Mesendoderm (in vitro differentiated cells): ENCODE results near the gene NRXN3.
A peak's percentile ranks its signal among the peaks of the same experiment; 100 is the strongest.

Experiments
- DNase-seq: peaks from one replicate; pipeline ENCODE4 v3.0.0; 2013
- H2AK5ac ChIP-seq: 2 replicates; pipeline ENCODE4 v1.6.1; 2013; ENCODE audit warnings: low read length, inconsistent platforms
- H2BK120ac ChIP-seq: 2 replicates; pipeline ENCODE4 v1.6.1; 2013; ENCODE audit warnings: low read depth, mild to moderate bottlenecking, low read length, moderate library complexity, mixed read lengths
- H2BK15ac ChIP-seq: replicated peaks from 2 replicates; pipeline ENCODE4 v1.6.1; 2013; ENCODE audit warnings: low read depth, mild to moderate bottlenecking, moderate library complexity
- H2BK5ac ChIP-seq: 2 replicates; pipeline ENCODE4 v1.6.1; 2013; ENCODE audit warnings: low read length, inconsistent platforms
- H3K18ac ChIP-seq: 2 replicates; pipeline ENCODE4 v1.6.1; 2013; ENCODE audit warnings: mild to moderate bottlenecking, low read length, mixed read lengths
- H3K23ac ChIP-seq: one replicate; pipeline ENCODE4 v1.6.1; 2013; ENCODE audit warnings: low read length
- H3K27ac ChIP-seq: 2 replicates; pipeline ENCODE4 v1.5.1; 2013; ENCODE audit warnings: low read depth, mild to moderate bottlenecking, inconsistent platforms, low read length, moderate library complexity
- H3K27me3 ChIP-seq: 2 replicates; pipeline ENCODE4 v1.6.1; 2013; ENCODE audit warnings: low read length, control low read depth, mild to moderate bottlenecking, inconsistent platforms; ENCODE audit not compliant: insufficient read depth, poor library complexity
- H3K36me3 ChIP-seq: 2 replicates; pipeline ENCODE4 v1.6.1; 2013; ENCODE audit warnings: low read length, inconsistent platforms; ENCODE audit not compliant: control insufficient read depth, insufficient read depth
- H3K4ac ChIP-seq: one replicate; pipeline ENCODE4 v1.6.1; 2013; ENCODE audit warnings: low read depth, mild to moderate bottlenecking, low read length, moderate library complexity
- H3K4me1 ChIP-seq: 2 replicates; pipeline ENCODE4 v1.6.1; 2013; ENCODE audit warnings: low read depth, low read length, inconsistent platforms; ENCODE audit not compliant: control insufficient read depth
- H3K4me2 ChIP-seq: 2 replicates; pipeline ENCODE4 v1.6.1; 2013; ENCODE audit warnings: low read length
- H3K4me3 ChIP-seq: 2 replicates; pipeline ENCODE4 v1.5.1; 2013; ENCODE audit warnings: mild to moderate bottlenecking, low read length
- H3K56ac ChIP-seq: one replicate; pipeline ENCODE4 v1.6.1; 2013; ENCODE audit warnings: low read length
- H3K79me1 ChIP-seq: 2 replicates; pipeline ENCODE4 v1.6.1; 2013; ENCODE audit warnings: low read length, inconsistent platforms
- H3K79me2 ChIP-seq: 2 replicates; pipeline ENCODE4 v1.6.1; 2013; ENCODE audit warnings: mild to moderate bottlenecking, low read length; ENCODE audit not compliant: control insufficient read depth, insufficient read depth
- H3K9ac ChIP-seq: 2 replicates; pipeline ENCODE4 v1.6.1; 2013; ENCODE audit warnings: low read length, inconsistent platforms
- H4K5ac ChIP-seq: one replicate; pipeline ENCODE4 v1.6.1; 2013; ENCODE audit warnings: low read length
- H4K8ac ChIP-seq: one replicate; pipeline ENCODE4 v1.6.1; 2013; ENCODE audit warnings: low read depth, mild to moderate bottlenecking, control low read depth, low read length, moderate library complexity
- WGBS: extraction: QIAGEN DNeasy Blood & Tissue Kit; methylation state at CpG from one replicate; pipeline ENCODE4 v1.1.7; 2013; ENCODE audit warnings: low lambda C conversion rate, missing lambda C conversion rate; ENCODE audit not compliant: insufficient coverage; ENCODE audit errors: extremely low coverage; 5-methylcytosine and 5-hydroxymethylcytosine counted together

The NRXN3 gene

DNA sequence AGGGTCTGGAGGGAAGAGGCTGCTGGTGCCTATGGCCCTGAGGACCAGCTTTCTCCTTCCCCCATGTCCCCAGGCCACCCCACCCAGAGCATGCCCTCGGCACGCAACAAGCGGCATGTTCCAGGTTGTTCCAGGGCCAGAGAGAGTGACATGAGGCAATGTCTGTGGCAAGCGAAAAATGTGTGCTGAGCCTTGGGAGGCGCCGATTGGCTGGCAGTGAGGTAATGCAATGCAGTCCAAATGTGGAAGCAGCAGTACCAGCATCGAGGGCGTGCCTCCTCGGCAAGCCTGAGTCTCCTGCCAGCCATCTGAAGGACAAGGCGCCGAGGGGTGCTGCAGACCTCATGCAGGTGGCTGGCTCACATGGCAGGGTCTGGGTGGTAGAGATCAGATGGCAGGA is 423.8 kb downstream of the NRXN3 start:
- H3K4me3 ChIP-seq = no peak overlapping the region
- no peak overlapping the region for H2BK120ac ChIP-seq
- no peak overlapping the region for H3K56ac ChIP-seq
- no peak overlapping the region for H4K8ac ChIP-seq
- no peak overlapping the region for H2BK5ac ChIP-seq
- H3K79me2 ChIP-seq = no peaks in the 10 kb centered on the region
- no peak overlapping the region for H3K27ac ChIP-seq
- no peaks in the 10 kb centered on the region for H3K36me3 ChIP-seq
- H3K9ac ChIP-seq = no peak overlapping the region
- no peak for DNase-seq
- H3K4me2 ChIP-seq = no peak overlapping the region
- no peak overlapping the region for H4K5ac ChIP-seq
- WGBS = no CpG with 5 or more reads among the region's 11 CpGs
- no peak overlapping the region for H3K23ac ChIP-seq
- H2BK15ac ChIP-seq = no peak overlapping the region
- H3K4me1 ChIP-seq = no peaks in the 10 kb centered on the region
- no peak overlapping the region for H3K4ac ChIP-seq
- H2AK5ac ChIP-seq = no peak overlapping the region
- H3K18ac ChIP-seq = no peak overlapping the region
- no peaks in the 10 kb centered on the region for H3K79me1 ChIP-seq
- H3K27me3 ChIP-seq = no peaks in the 10 kb centered on the region

GRCh38 chr14:78595797-78596196 is 425.6 kb downstream of the NRXN3 start:
- Histone ChIP-seq H2BK5ac (no peak overlapping the region), H2BK120ac (no peak overlapping the region), H3K27ac (no peak overlapping the region), H3K56ac (no peak overlapping the region), H3K27me3 (no peaks in the 10 kb centered on the region), H3K79me1 (no peaks in the 10 kb centered on the region), H3K23ac (no peak overlapping the region), H3K18ac (no peak overlapping the region), H3K4me3 (no peak overlapping the region), H3K36me3 (no peaks in the 10 kb centered on the region), H4K8ac (no peak overlapping the region), H3K4me1 (no peaks in the 10 kb centered on the region), H3K4ac (no peak overlapping the region), H2BK15ac (no peak overlapping the region), H3K9ac (no peak overlapping the region), H3K4me2 (no peak overlapping the region), H4K5ac (no peak overlapping the region), H2AK5ac (no peak overlapping the region), H3K79me2 (no peaks in the 10 kb centered on the region)
- peak; percentile 47 for DNase-seq
- no CpG with 5 or more reads among the region's 7 CpGs for WGBS

- no peak overlapping the region for H2BK15ac ChIP-seq
- no peak overlapping the region for H3K18ac ChIP-seq
- no peaks in the 10 kb centered on the region for H3K79me2 ChIP-seq
- no peak overlapping the region for H3K4me2 ChIP-seq
- no peak overlapping the region for H2BK120ac ChIP-seq
- H2AK5ac ChIP-seq = no peak overlapping the region
- H2BK5ac ChIP-seq = no peak overlapping the region
- no peak overlapping the region for H3K9ac ChIP-seq
- peak; percentile 84 for DNase-seq
- H3K36me3 ChIP-seq = no peaks in the 10 kb centered on the region
- no peaks in the 10 kb centered on the region for H3K79me1 ChIP-seq
- no peak overlapping the region for H4K5ac ChIP-seq
- H3K27me3 ChIP-seq = no peaks in the 10 kb centered on the region
- H3K4me1 ChIP-seq = no peaks in the 10 kb centered on the region
- H4K8ac ChIP-seq = no peak overlapping the region
- H3K56ac ChIP-seq = peak overlapping the region; percentile 2
- no peak overlapping the region for H3K4ac ChIP-seq
- no peak overlapping the region for H3K27ac ChIP-seq
- no peak overlapping the region for H3K23ac ChIP-seq
- H3K4me3 ChIP-seq = no peak overlapping the region
- no CpG with 5 or more reads among the region's 13 CpGs for WGBS
Measured at GRCh38 chr14:78598046-78598920, 428.1 kb downstream of the NRXN3 start.

GRCh38 chr14:78605025-78605762 is 435.0 kb downstream of the NRXN3 start:
- no peak overlapping the region for H3K27ac ChIP-seq
- WGBS = no CpG with 5 or more reads among the region's 4 CpGs

DNA sequence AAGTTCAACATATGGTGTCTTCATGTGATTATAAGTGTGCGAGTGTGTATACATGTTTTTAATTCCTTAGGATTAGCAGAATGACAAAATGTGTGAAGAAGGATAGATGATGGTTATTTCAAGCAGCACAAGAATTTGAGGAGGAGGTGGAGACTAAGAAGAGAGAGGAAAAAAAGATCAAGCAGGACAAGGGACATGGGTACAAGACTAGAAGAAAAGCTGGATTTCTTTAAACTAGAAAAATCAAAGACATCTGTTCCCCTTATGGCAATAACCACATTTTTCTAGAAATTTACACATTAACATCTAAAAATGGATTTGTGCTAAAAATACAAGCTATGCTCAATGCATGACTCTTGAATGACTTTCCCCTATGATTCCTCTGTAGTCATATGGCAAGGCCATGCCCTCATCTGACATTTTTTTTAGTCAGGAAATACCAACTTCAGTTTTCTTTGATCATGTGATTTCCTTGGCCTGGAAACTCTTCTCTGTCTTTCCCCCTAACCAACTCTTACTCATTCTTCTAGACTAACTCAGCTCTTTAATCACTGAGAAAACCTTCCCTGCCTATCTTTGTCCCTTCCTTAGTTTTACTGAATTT is 435.8 kb downstream of the NRXN3 start:
- H3K4me1 ChIP-seq = no peaks in the 10 kb centered on the region
- no peak overlapping the region for H3K27ac ChIP-seq
- H3K27me3 ChIP-seq = no peaks in the 10 kb centered on the region
- H3K4me3 ChIP-seq = no peak overlapping the region
- no peak overlapping the region for H3K18ac ChIP-seq
- no peak overlapping the region for H3K56ac ChIP-seq
- no peak overlapping the region for H4K5ac ChIP-seq
- no peak overlapping the region for H2BK15ac ChIP-seq
- H2BK5ac ChIP-seq = no peak overlapping the region
- WGBS = no CpG with 5 or more reads among the region's 1 CpG
- no peak for DNase-seq
- no peak overlapping the region for H2AK5ac ChIP-seq
- no peaks in the 10 kb centered on the region for H3K36me3 ChIP-seq
- no peak overlapping the region for H2BK120ac ChIP-seq
- H3K79me2 ChIP-seq = no peaks in the 10 kb centered on the region
- H3K4ac ChIP-seq = no peak overlapping the region
- no peaks in the 10 kb centered on the region for H3K79me1 ChIP-seq
- no peak overlapping the region for H3K4me2 ChIP-seq
- no peak overlapping the region for H3K9ac ChIP-seq
- no peak overlapping the region for H4K8ac ChIP-seq
- no peak overlapping the region for H3K23ac ChIP-seq

More at GRCh38 chr14:78605025-78605762, 435.0 kb downstream of the NRXN3 start:
- H3K4me1 ChIP-seq = no peaks in the 10 kb centered on the region
- H3K79me1 ChIP-seq = no peaks in the 10 kb centered on the region
- no peak overlapping the region for H3K4ac ChIP-seq
- no peak overlapping the region for H3K4me3 ChIP-seq
- no peak overlapping the region for H3K56ac ChIP-seq
- H3K36me3 ChIP-seq = no peaks in the 10 kb centered on the region
- H3K4me2 ChIP-seq = no peak overlapping the region
- no peak for DNase-seq
- H3K27me3 ChIP-seq = no peaks in the 10 kb centered on the region
- no peak overlapping the region for H4K5ac ChIP-seq
- no peak overlapping the region for H3K23ac ChIP-seq
- H2BK5ac ChIP-seq = no peak overlapping the region
- no peak overlapping the region for H3K9ac ChIP-seq
- H2AK5ac ChIP-seq = no peak overlapping the region
- H3K18ac ChIP-seq = no peak overlapping the region
- no peak overlapping the region for H2BK120ac ChIP-seq
- no peaks in the 10 kb centered on the region for H3K79me2 ChIP-seq
- no peak overlapping the region for H4K8ac ChIP-seq
- no peak overlapping the region for H2BK15ac ChIP-seq
